HepG2 (cell line): Measurements from ENCODE around the gene MMP25. TPM values are rescaled to one million over a fixed set of nuclear protein-coding genes. Genes with fewer than 3 reads are reported as not detected.

ENCODE experiments used
- ATAC-seq: fragments of 200-7000 bp; cut with Tn5 transposase; 3 replicates; pipeline ENCODE4 v1.9.1; 2020; ENCODE audit warnings: mild to moderate bottlenecking, moderate library complexity
- BruUV-seq: library from RNA; stranded (reverse); fragments of 400-500 nt; replicated peaks from 2 replicates; lab custom pipeline; 2021; lab: Mats Ljungman, UMichigan
- CTCF ChIA-PET: fragments of 300-600 bp; formaldehyde crosslinking; extraction: SDS; loops from one replicate; lab custom pipeline; 2021; ENCODE audit warnings: low total read pairs, inconsistent platforms, low intra/inter-chr PET ratio; lab: Yijun Ruan, JAX
- POLR2A ChIA-PET: fragments of 350-600 bp; sonication (Branson Sonifier 250); formaldehyde crosslinking; loops from one replicate; lab custom pipeline; 2020; ENCODE audit warnings: antibody characterized with exemption, inconsistent platforms; lab: Yijun Ruan, JAX
- DNase-seq: peaks from one replicate; pipeline ENCODE4 v3.0.0-alpha.2; 2015; ENCODE audit warnings: low spot score
- FAIRE-seq: peaks from 3 replicates; lab custom pipeline; 2011; peaks lifted over from hg19 to GRCh38; lab: Jason Lieb, UNC
- H2AFZ ChIP-seq: one replicate; pipeline ENCODE4 v1.6.1; 2011; ENCODE audit warnings: low read length, inconsistent platforms
- H3K27ac ChIP-seq: fragments of 300-600 bp; 3 replicates; pipeline ENCODE4 v1.8.0; 2011; ENCODE audit warnings: mixed run types, mild to moderate bottlenecking, mixed read lengths, low read length, inconsistent platforms; ENCODE audit not compliant: insufficient read depth; ENCODE audit errors: extremely low read length
- H3K27me3 ChIP-seq, 2 experiments: fragments of 200-600 bp in 1 of 2; 2 replicates in 1 of 2; 3 replicates in 1 of 2; pipeline versions ENCODE4 v1.6.0 to v1.8.0; 2011; ENCODE audit warnings: low read length in 2 of 2, mild to moderate bottlenecking in 2 of 2, moderate library complexity in 2 of 2, inconsistent platforms in 1 of 2; ENCODE audit not compliant: insufficient read depth in 2 of 2, control insufficient read depth in 1 of 2
- H3K36me3 ChIP-seq, 2 experiments: fragments of 200-600 bp in 1 of 2; replicated peaks in 1 of 2; 2 replicates in 1 of 2; 3 replicates in 1 of 2; pipeline versions ENCODE4 v1.5.1 to v1.8.0; 2011; ENCODE audit warnings: low read length in 2 of 2, inconsistent platforms in 1 of 2; ENCODE audit not compliant: insufficient read depth in 2 of 2, control insufficient read depth in 1 of 2
- H3K4me1 ChIP-seq: 2 replicates; pipeline ENCODE4 v1.5.1; 2012; ENCODE audit warnings: low read length, inconsistent platforms; ENCODE audit not compliant: insufficient read depth
- H3K4me2 ChIP-seq: 2 replicates; pipeline ENCODE4 v1.6.0; 2011; ENCODE audit warnings: low read depth, low read length, inconsistent platforms
- H3K4me3 ChIP-seq, 3 experiments: fragments of 200-600 bp in 1 of 3; sonication (generic), shearing (Covaris generic) in 1 of 3; replicated peaks in 1 of 3; 2 replicates each; pipeline ENCODE4 v1.5.1; 2011 to 2016; ENCODE audit warnings: low read length in 3 of 3, inconsistent platforms in 2 of 3, low read depth in 2 of 3, mild to moderate bottlenecking in 2 of 3, control low read depth in 1 of 3, mixed read lengths in 1 of 3; ENCODE audit not compliant: insufficient read depth in 1 of 3
- H3K79me2 ChIP-seq: one replicate; pipeline ENCODE4 v1.6.1; 2011; ENCODE audit warnings: low read length, inconsistent platforms; ENCODE audit not compliant: insufficient read depth
- H3K9ac ChIP-seq: 2 replicates; pipeline ENCODE4 v1.6.0; 2011; ENCODE audit warnings: mild to moderate bottlenecking, low read depth, low read length, inconsistent platforms; ENCODE audit not compliant: insufficient read depth
- H3K9me3 ChIP-seq: 2 replicates; pipeline ENCODE4 v1.5.1; 2012; ENCODE audit warnings: mild to moderate bottlenecking, low read length
- H4K20me1 ChIP-seq: 2 replicates; pipeline ENCODE4 v1.6.0; 2011; ENCODE audit warnings: inconsistent platforms, mild to moderate bottlenecking, low read length, moderate library complexity; ENCODE audit not compliant: insufficient read depth
- CBX5 ChIP-seq: sonication (generic); formaldehyde crosslinking; IDR thresholded peaks from 2 replicates; pipeline ENCODE4 v1.4.0; 2020; ENCODE audit warnings: missing genetic modification reagents, borderline replicate concordance
- CREB1 ChIP-seq, 2 experiments: fragments of 450-650 bp in 1 of 2; IDR thresholded peaks; 2 replicates each; pipeline ENCODE4 v1.6.1; 2016 to 2017; ENCODE audit warnings: control low read depth in 1 of 2, mild to moderate bottlenecking in 1 of 2, missing compliant biosample characterization in 1 of 2, missing genetic modification characterization in 1 of 2
- IRX3 ChIP-seq: sonication (generic); formaldehyde crosslinking; IDR thresholded peaks from 2 replicates; pipeline ENCODE4 v1.8.1; 2023; ENCODE audit warnings: mild to moderate bottlenecking, low read depth, missing genetic modification reagents, borderline replicate concordance
- LCORL ChIP-seq, 2 experiments: fragments of 450-650 bp in 1 of 2; sonication (generic) in 1 of 2; formaldehyde crosslinking in 1 of 2; IDR thresholded peaks; 2 replicates each; pipeline versions ENCODE4 v1.5.0 to v1.6.1; 2017 to 2020; ENCODE audit warnings: antibody characterized with exemption in 1 of 2, missing genetic modification reagents in 1 of 2
- MED1 ChIP-seq: sonication (generic); formaldehyde crosslinking; IDR thresholded peaks from 2 replicates; pipeline ENCODE4 v1.4.0; 2020; ENCODE audit warnings: missing genetic modification reagents
- NFE2L2 ChIP-seq: fragments of 150-350 bp; IDR thresholded peaks from 2 replicates; pipeline ENCODE4 v1.6.1; 2014; ENCODE audit warnings: low read length
- RCOR2 ChIP-seq: IDR thresholded peaks from 2 replicates; pipeline ENCODE4 v1.6.1; 2016; ENCODE audit warnings: missing biosample characterization, missing genetic modification reagents
- TBP ChIP-seq: sonication (generic); formaldehyde crosslinking; IDR thresholded peaks from 2 replicates; pipeline ENCODE4 v1.5.0; 2020; ENCODE audit warnings: missing genetic modification reagents
- ZNF547 ChIP-seq: sonication (generic); formaldehyde crosslinking; IDR thresholded peaks from 2 replicates; pipeline ENCODE4 v1.5.1; 2020; ENCODE audit warnings: mild to moderate bottlenecking, missing genetic modification reagents
- ZNF629 ChIP-seq: sonication (generic); formaldehyde crosslinking; conservative IDR thresholded peaks from 2 replicates; pipeline ENCODE4 v1.5.0; 2020; ENCODE audit warnings: missing genetic modification reagents
- WGBS: methylation state at CpG from one replicate; pipeline ENCODE4 v1.1.6; 2017; ENCODE audit warnings: low lambda C conversion rate; 5-methylcytosine and 5-hydroxymethylcytosine counted together
- in situ Hi-C: cut with HindIII; loops from 2 replicates; pipeline ENCODE4 v1.10.0; 2017; ENCODE audit warnings: low pct_unique_long_range_greater_than_20kb; ENCODE audit not compliant: extremely low pct_ligation_motif_present
- intact Hi-C: fragments of 100-400 bp; cut with micrococcal nuclease; formaldehyde crosslinking; loops from one replicate; pipeline ENCODE4 v1.10.0; 2022; ENCODE audit not compliant: unreplicated experiment
- polyA plus RNA-seq, 8 experiments: library from polyadenylated mRNA; depleted of rRNA in 3 of 8; stranded (reverse) in 7 of 8; unstranded in 1 of 8; fragments of >200 nt; fragmentation: Illumina TruSeq in 4 of 8; extraction: Trizol in 4 of 8; gene quantifications; 2 replicates each; pipeline versions ENCODE4 v1.2.1 to v1.2.3, GENCODE V29; 2011 to 2016; ENCODE audit warnings: low read depth in 4 of 8, missing spikeins in 1 of 8, mixed read lengths in 1 of 8; ENCODE audit not compliant: insufficient read depth in 1 of 8
- total RNA-seq, 5 experiments: library from RNA; depleted of rRNA; stranded (reverse); fragments of >200 nt; fragmentation: Illumina TruSeq; extraction: Trizol; gene quantifications; 2 replicates each; pipeline ENCODE4 v1.2.3, GENCODE V29; 2016; ENCODE audit warnings: low read depth in 1 of 5
- TF ChIP-seq, protein P1 (sequence below): sonication (generic); formaldehyde crosslinking; IDR thresholded peaks from 2 replicates; pipeline ENCODE4 v1.4.0; 2020; ENCODE audit warnings: mild to moderate bottlenecking, missing genetic modification reagents
- TF ChIP-seq, protein P2 (sequence below), 2 experiments: IDR thresholded peaks; 2 replicates each; pipeline ENCODE4 v1.6.1; 2011 to 2012; ENCODE audit warnings: low read length in 2 of 2, borderline replicate concordance in 1 of 2, low read depth in 1 of 2, mild to moderate bottlenecking in 1 of 2, moderate library complexity in 1 of 2
- TF ChIP-seq, protein P3 (sequence below): IDR thresholded peaks from 2 replicates; pipeline ENCODE4 v1.6.1; 2016; ENCODE audit warnings: low read depth

MMP25 gene
- total and polyA plus RNA-seq, 2 of the 13 experiments (the other 11 are each of a cell fraction or from before 2014, with no cell fraction given): 0.04 to 0.08 TPM

DNA sequence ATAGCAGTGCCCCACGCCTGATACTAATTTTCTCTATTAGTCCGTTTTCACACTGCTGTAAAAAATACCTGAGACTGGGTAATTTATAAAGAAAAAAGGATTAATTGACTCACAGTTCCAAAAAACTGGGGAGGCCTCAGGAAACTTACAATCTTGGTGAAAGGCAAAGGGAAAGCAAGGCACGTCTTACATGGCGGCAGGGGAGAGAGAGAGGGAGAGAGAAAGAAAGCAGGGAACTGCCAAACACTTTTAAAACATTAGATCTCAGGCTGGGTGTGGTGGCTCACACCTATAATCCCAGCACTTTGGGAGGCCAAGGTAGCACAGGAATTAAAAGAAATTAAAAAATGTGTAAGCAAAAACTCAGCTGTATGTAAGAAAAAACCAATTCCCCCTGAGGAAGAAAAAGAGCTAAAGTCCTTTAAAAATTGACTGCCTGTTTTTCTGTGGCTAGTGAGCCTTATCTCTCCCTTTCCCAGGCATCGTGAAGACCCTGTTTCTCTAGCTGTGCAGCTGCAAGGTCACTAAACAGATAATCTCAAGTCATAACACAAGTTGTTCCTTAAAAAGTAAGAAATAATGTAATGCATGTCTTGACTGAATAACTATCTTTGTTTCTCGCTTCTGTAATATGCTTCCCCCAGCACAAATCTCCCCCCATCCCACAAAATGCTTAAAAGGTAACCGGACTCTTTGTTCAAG lies 38.8 kb downstream of the MMP25 start (continued):
- TF ChIP-seq ZNF547 (CRISPR knock-in tag): no peak
- TF ChIP-seq, protein P1, sequence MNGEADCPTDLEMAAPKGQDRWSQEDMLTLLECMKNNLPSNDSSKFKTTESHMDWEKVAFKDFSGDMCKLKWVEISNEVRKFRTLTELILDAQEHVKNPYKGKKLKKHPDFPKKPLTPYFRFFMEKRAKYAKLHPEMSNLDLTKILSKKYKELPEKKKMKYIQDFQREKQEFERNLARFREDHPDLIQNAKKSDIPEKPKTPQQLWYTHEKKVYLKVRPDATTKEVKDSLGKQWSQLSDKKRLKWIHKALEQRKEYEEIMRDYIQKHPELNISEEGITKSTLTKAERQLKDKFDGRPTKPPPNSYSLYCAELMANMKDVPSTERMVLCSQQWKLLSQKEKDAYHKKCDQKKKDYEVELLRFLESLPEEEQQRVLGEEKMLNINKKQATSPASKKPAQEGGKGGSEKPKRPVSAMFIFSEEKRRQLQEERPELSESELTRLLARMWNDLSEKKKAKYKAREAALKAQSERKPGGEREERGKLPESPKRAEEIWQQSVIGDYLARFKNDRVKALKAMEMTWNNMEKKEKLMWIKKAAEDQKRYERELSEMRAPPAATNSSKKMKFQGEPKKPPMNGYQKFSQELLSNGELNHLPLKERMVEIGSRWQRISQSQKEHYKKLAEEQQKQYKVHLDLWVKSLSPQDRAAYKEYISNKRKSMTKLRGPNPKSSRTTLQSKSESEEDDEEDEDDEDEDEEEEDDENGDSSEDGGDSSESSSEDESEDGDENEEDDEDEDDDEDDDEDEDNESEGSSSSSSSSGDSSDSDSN: no peak
- TF ChIP-seq CBX5 (CRISPR knock-in tag): no peak
- TF ChIP-seq TBP (CRISPR knock-in tag): no peak
- TF ChIP-seq NFE2L2: no peak
- no peak for TF ChIP-seq CREB1 (IDR thresholded peaks at IDR 0.05)
- TF ChIP-seq CREB1 (CRISPR knock-in tag; IDR thresholded peaks at IDR 0.05): no peak
- TF ChIP-seq RCOR2 (CRISPR knock-in tag): no peak

DNA sequence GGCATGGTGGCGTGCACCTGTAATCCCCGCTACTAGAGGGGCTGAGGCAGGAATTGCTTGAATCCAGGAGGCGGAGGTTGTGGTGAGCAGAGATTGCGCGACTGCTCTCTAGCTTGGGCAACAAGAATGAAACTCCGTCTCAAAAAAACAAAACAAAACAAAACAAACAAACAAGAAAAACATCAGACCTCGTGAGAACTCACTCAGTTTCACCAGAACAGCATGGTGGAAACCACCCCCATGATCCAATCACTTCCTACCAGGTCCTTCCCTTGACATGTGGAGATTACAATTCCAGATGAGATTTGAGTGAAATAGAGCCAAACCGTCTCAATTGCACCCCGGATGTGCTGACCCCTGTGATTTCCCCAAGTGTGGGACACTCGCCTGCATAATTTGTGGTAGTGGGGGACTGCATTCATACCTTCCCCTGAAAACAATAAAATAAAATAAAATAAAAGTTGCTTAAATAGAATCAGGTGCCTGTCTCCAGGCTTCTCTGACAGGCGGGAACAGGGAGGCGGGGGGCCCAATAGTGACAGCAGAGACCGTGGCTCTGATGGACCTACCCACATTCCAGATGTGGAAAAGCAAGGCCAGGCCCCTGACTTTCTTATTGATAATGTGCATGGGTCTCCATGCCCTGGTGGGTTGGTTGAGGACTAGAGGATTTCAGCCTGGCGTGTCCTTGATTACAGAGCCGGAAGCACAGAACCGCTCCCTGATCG lies 39.7 kb downstream of the MMP25 start:
- no peaks in the 10 kb centered on the region for H3K79me2 ChIP-seq
- DNase-seq (no peak), FAIRE-seq (peak; percentile 37), ATAC-seq (peak; percentile 12; the same call in 1 of the 3 replicates)
- peak overlapping the region; percentile 72 for H3K9ac ChIP-seq
- ChIA-PET CTCF (interaction anchor here (0.8 to 1.7 kb wide), 2 partner anchors 14 to 26 kb away, joined by 3 to 4 read pairs; no protein-coding TSS in a partner anchor), POLR2A (interaction anchor here (1.1 to 3.0 kb wide), 8 partner anchors 13 to 58 kb away, joined by 3 to 38 read pairs (median 10); partner anchors contain the start of genes IL32, ZNF213 and ZSCAN10)
- H3K4me3 ChIP-seq: peak overlapping the region; percentile 51 to 79 (median 63); a peak in 5 of 6 replicates
- H3K27me3 ChIP-seq: no peaks in the 10 kb centered on the region
- in situ Hi-C loops: no loop called here
- H4K20me1 ChIP-seq: no peaks in the 10 kb centered on the region
- 62% methylated on average over 14 of the region's 17 CpGs for WGBS
- intact Hi-C loops: no loop called here
- BruUV-seq: TSS peak; percentile 66
- peak overlapping the region; percentile 59 for H3K27ac ChIP-seq
- no peak overlapping the region for H2AFZ ChIP-seq
- H3K36me3 ChIP-seq: no peaks in the 10 kb centered on the region
- H3K4me1 ChIP-seq: peaks cover 46% of the 10 kb centered on the region
- H3K9me3 ChIP-seq: no peaks in the 10 kb centered on the region
- peak overlapping the region; percentile 93 for H3K4me2 ChIP-seq
- TF ChIP-seq LCORL (IDR thresholded peaks at IDR 0.05) (no peak), LCORL (CRISPR knock-in tag; IDR thresholded peaks at IDR 0.05) (no peak; the same call in 1 of the 2 replicates), ZNF629 (CRISPR knock-in tag) (peak; percentile 87), MED1 (CRISPR knock-in tag) (peak; percentile 69; the same call in 1 of the 2 replicates), IRX3 (CRISPR knock-in tag) (no peak)
- TF ChIP-seq, protein P2, sequence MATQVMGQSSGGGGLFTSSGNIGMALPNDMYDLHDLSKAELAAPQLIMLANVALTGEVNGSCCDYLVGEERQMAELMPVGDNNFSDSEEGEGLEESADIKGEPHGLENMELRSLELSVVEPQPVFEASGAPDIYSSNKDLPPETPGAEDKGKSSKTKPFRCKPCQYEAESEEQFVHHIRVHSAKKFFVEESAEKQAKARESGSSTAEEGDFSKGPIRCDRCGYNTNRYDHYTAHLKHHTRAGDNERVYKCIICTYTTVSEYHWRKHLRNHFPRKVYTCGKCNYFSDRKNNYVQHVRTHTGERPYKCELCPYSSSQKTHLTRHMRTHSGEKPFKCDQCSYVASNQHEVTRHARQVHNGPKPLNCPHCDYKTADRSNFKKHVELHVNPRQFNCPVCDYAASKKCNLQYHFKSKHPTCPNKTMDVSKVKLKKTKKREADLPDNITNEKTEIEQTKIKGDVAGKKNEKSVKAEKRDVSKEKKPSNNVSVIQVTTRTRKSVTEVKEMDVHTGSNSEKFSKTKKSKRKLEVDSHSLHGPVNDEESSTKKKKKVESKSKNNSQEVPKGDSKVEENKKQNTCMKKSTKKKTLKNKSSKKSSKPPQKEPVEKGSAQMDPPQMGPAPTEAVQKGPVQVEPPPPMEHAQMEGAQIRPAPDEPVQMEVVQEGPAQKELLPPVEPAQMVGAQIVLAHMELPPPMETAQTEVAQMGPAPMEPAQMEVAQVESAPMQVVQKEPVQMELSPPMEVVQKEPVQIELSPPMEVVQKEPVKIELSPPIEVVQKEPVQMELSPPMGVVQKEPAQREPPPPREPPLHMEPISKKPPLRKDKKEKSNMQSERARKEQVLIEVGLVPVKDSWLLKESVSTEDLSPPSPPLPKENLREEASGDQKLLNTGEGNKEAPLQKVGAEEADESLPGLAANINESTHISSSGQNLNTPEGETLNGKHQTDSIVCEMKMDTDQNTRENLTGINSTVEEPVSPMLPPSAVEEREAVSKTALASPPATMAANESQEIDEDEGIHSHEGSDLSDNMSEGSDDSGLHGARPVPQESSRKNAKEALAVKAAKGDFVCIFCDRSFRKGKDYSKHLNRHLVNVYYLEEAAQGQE (IDR thresholded peaks at IDR 0.05; ENCODE audit: borderline replicate concordance in 1 of 2, low read depth in 1 of 2, low read length in 2 of 2): 0 out of 4 replicates have a peak, but pooled peaks of 1 of the 2 experiments have one; percentile 7
- TF ChIP-seq, protein P3, sequence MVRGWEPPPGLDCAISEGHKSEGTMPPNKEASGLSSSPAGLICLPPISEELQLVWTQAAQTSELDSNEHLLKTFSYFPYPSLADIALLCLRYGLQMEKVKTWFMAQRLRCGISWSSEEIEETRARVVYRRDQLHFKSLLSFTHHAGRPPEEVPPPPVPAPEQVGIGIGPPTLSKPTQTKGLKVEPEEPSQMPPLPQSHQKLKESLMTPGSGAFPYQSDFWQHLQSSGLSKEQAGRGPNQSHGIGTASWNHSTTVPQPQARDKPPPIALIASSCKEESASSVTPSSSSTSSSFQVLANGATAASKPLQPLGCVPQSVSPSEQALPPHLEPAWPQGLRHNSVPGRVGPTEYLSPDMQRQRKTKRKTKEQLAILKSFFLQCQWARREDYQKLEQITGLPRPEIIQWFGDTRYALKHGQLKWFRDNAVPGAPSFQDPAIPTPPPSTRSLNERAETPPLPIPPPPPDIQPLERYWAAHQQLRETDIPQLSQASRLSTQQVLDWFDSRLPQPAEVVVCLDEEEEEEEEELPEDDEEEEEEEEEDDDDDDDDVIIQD (CRISPR knock-in tag): no peak
